Endometrial microvascular endothelial cells (primary cell): ENCODE data around the gene FAT2. TPM values are rescaled to one million over a fixed set of nuclear protein-coding genes. Genes with fewer than 3 reads are reported as not detected.

Source experiments
- in situ Hi-C: cut with HindIII; loops from 2 replicates; pipeline ENCODE4 v1.10.0; 2017; ENCODE audit warnings: low sequenced_read_pairs, low pct_unique_long_range_greater_than_20kb; ENCODE audit errors: inconsistent ontology term
- total RNA-seq: library from RNA; depleted of rRNA; stranded (reverse); fragments of >200 nt; gene quantifications from one replicate; pipeline ENCODE4 v1.2.3, GENCODE V29; 2015; ENCODE audit errors: inconsistent ontology term

The FAT2 gene
- total RNA-seq, 1 donor from 2014 or later = not detected

- in situ Hi-C loops = no loop called here
Observed at GRCh38 chr5:151617841-151618710, 26.9 kb upstream of the FAT2 start.

- in situ Hi-C loops = no loop called here
Observed at GRCh38 chr5:151617383-151617840, 26.3 kb upstream of the FAT2 start.

- in situ Hi-C loops = no loop called here
Observed at GRCh38 chr5:151615431-151615830, 24.3 kb upstream of the FAT2 start.

- in situ Hi-C loops = no loop called here
Observed at GRCh38 chr5:151614565-151614964, 23.4 kb upstream of the FAT2 start.

- in situ Hi-C loops = no loop called here
Observed at GRCh38 chr5:151612689-151613427, 21.7 kb upstream of the FAT2 start.

GRCh38 chr5:151611127-151611775, 20.1 kb upstream of the FAT2 start:
- in situ Hi-C loops = no loop called here

- in situ Hi-C loops = no loop called here
Observed at GRCh38 chr5:151608522-151608921, 17.4 kb upstream of the FAT2 start.

GRCh38 chr5:151607304-151607703, 16.2 kb upstream of the FAT2 start:
- in situ Hi-C loops = no loop called here

GRCh38 chr5:151605559-151605958, 14.4 kb upstream of the FAT2 start:
- in situ Hi-C loops = no loop called here

GRCh38 chr5:151602806-151603205, 11.7 kb upstream of the FAT2 start:
- in situ Hi-C loops = no loop called here

- in situ Hi-C loops = no loop called here
Observed at GRCh38 chr5:151601391-151601790, 10.3 kb upstream of the FAT2 start.

GRCh38 chr5:151600069-151600665, 9.0 kb upstream of the FAT2 start:
- in situ Hi-C loops = no loop called here

GRCh38 chr5:151598984-151599383, 7.9 kb upstream of the FAT2 start:
- in situ Hi-C loops = no loop called here

GRCh38 chr5:151598549-151598948, 7.4 kb upstream of the FAT2 start:
- in situ Hi-C loops = no loop called here

- in situ Hi-C loops = no loop called here
Observed at GRCh38 chr5:151597749-151598148, 6.6 kb upstream of the FAT2 start.

GRCh38 chr5:151596828-151597539, 5.9 kb upstream of the FAT2 start:
- in situ Hi-C loops = no loop called here

- in situ Hi-C loops = no loop called here
Observed at GRCh38 chr5:151595411-151595826, 4.3 kb upstream of the FAT2 start.

GRCh38 chr5:151592855-151593408, 1.8 kb upstream of the FAT2 start:
- in situ Hi-C loops = no loop called here
